ENCODE results near the gene KCNG4. TPM values are rescaled to one million over a fixed set of nuclear protein-coding genes. Genes with fewer than 3 reads are reported as not detected.

Gene KCNG4
- total and polyA plus RNA-seq, 2 donors (not counting 1 experiment from before 2014, with no cell fraction given): not detected

GRCh38 chr16:84239141-84239769 is 557 bp downstream of the KCNG4 start:
- no peaks in the 10 kb centered on the region for H3K9me3 ChIP-seq (ENCODE audit: control insufficient read depth, insufficient read depth, low read depth, low read length)
- H3K27ac ChIP-seq (ENCODE audit: insufficient read depth, low read length): no peak overlapping the region
- H3K4me1 ChIP-seq (ENCODE audit: control insufficient read depth, extremely low read depth, insufficient read depth, low read length): no peaks in the 10 kb centered on the region
- H2AFZ ChIP-seq (ENCODE audit: low read length): no peak overlapping the region
- H4K20me1 ChIP-seq (ENCODE audit: control insufficient read depth, extremely low read depth, insufficient read depth, low read length): no peaks in the 10 kb centered on the region
- no peak overlapping the region for H3K4me3 ChIP-seq (replicated peaks in 1 of 4; ENCODE audit: control extremely low read depth in 1 of 4, insufficient read depth in 1 of 4, low read depth in 3 of 4, low read length in 4 of 4)
- peaks cover 22% of the 10 kb centered on the region for H3K27me3 ChIP-seq (ENCODE audit: control insufficient read depth, insufficient read depth, low read length)
- no peaks in the 10 kb centered on the region for H3K79me2 ChIP-seq (ENCODE audit: control insufficient read depth, insufficient read depth, low read length)
- no peak overlapping the region for H3K9ac ChIP-seq (ENCODE audit: insufficient read depth, low read length)
- H3K4me2 ChIP-seq (ENCODE audit: extremely low read depth, insufficient read depth, low read length): no peak overlapping the region
- H3K36me3 ChIP-seq (ENCODE audit: control insufficient read depth, insufficient read depth, low read length): no peaks in the 10 kb centered on the region
- no peak for TF ChIP-seq EZH2 (IDR thresholded peaks at IDR 0.05; ENCODE audit: low read length, missing control alignments)
- TF ChIP-seq CTCF (conservative IDR thresholded peaks at IDR 0.05 in 1 of 2, IDR thresholded peaks at IDR 0.05 in 1 of 2; ENCODE audit: low read depth in 1 of 2, low read length in 2 of 2): no peak
- DNase-seq (ENCODE audit: low read depth in 2 of 2): peak in 1 of 2 donors; percentile 22

- Histone ChIP-seq H3K27ac (ENCODE audit: insufficient read depth, low read length) (no peak overlapping the region), H3K4me2 (ENCODE audit: extremely low read depth, insufficient read depth, low read length) (no peak overlapping the region), H4K20me1 (ENCODE audit: control insufficient read depth, extremely low read depth, insufficient read depth, low read length) (no peaks in the 10 kb centered on the region), H3K4me1 (ENCODE audit: control insufficient read depth, extremely low read depth, insufficient read depth, low read length) (no peaks in the 10 kb centered on the region), H3K27me3 (ENCODE audit: control insufficient read depth, insufficient read depth, low read length) (peaks cover 19% of the 10 kb centered on the region), H2AFZ (ENCODE audit: low read length) (no peak overlapping the region), H3K36me3 (ENCODE audit: control insufficient read depth, insufficient read depth, low read length) (no peaks in the 10 kb centered on the region), H3K79me2 (ENCODE audit: control insufficient read depth, insufficient read depth, low read length) (no peaks in the 10 kb centered on the region), H3K9me3 (ENCODE audit: control insufficient read depth, insufficient read depth, low read depth, low read length) (no peaks in the 10 kb centered on the region), H3K4me3 (replicated peaks in 1 of 4; ENCODE audit: control extremely low read depth in 1 of 4, insufficient read depth in 1 of 4, low read depth in 3 of 4, low read length in 4 of 4) (no peak overlapping the region), H3K9ac (ENCODE audit: insufficient read depth, low read length) (no peak overlapping the region)
- no peak for DNase-seq (ENCODE audit: low read depth in 2 of 2)
- no peak for TF ChIP-seq EZH2 (IDR thresholded peaks at IDR 0.05; ENCODE audit: low read length, missing control alignments)
- TF ChIP-seq CTCF (conservative IDR thresholded peaks at IDR 0.05 in 1 of 2, IDR thresholded peaks at IDR 0.05 in 1 of 2; ENCODE audit: low read depth in 1 of 2, low read length in 2 of 2): no peak
Observed at GRCh38 chr16:84237994-84238750, 1.6 kb downstream of the KCNG4 start.

GRCh38 chr16:84236671-84237070 is 3.1 kb downstream of the KCNG4 start:
- TF ChIP-seq EZH2 (IDR thresholded peaks at IDR 0.05; ENCODE audit: low read length, missing control alignments) (no peak), CTCF (conservative IDR thresholded peaks at IDR 0.05 in 1 of 2, IDR thresholded peaks at IDR 0.05 in 1 of 2; ENCODE audit: low read depth in 1 of 2, low read length in 2 of 2) (no peak)
- Histone ChIP-seq H3K27ac (ENCODE audit: insufficient read depth, low read length) (no peak overlapping the region), H3K4me2 (ENCODE audit: extremely low read depth, insufficient read depth, low read length) (no peak overlapping the region), H4K20me1 (ENCODE audit: control insufficient read depth, extremely low read depth, insufficient read depth, low read length) (no peaks in the 10 kb centered on the region), H3K4me1 (ENCODE audit: control insufficient read depth, extremely low read depth, insufficient read depth, low read length) (no peaks in the 10 kb centered on the region), H3K27me3 (ENCODE audit: control insufficient read depth, insufficient read depth, low read length) (peaks cover 19% of the 10 kb centered on the region), H3K9ac (ENCODE audit: insufficient read depth, low read length) (no peak overlapping the region), H3K9me3 (ENCODE audit: control insufficient read depth, insufficient read depth, low read depth, low read length) (no peaks in the 10 kb centered on the region), H3K36me3 (ENCODE audit: control insufficient read depth, insufficient read depth, low read length) (no peaks in the 10 kb centered on the region), H3K79me2 (ENCODE audit: control insufficient read depth, insufficient read depth, low read length) (no peaks in the 10 kb centered on the region), H3K4me3 (replicated peaks in 1 of 4; ENCODE audit: control extremely low read depth in 1 of 4, insufficient read depth in 1 of 4, low read depth in 3 of 4, low read length in 4 of 4) (no peak overlapping the region), H2AFZ (ENCODE audit: low read length) (no peak overlapping the region)
- DNase-seq (ENCODE audit: low read depth in 2 of 2): no peak

All from fibroblast of lung (primary cell).